OCI-LY7 (cell line): ENCODE measurements around the gene MPP4. TPM values are rescaled to one million over a fixed set of nuclear protein-coding genes. Genes with fewer than 3 reads are reported as not detected.

Experiments used
- BruUV-seq: library from RNA; stranded (reverse); fragments of 400-500 nt; replicated peaks from 2 replicates; lab custom pipeline; 2021; lab: Mats Ljungman, UMichigan
- CTCF ChIA-PET: fragments of 300-600 bp; sonication (Branson Sonifier 250); formaldehyde crosslinking; loops from one replicate; lab custom pipeline; 2022; ENCODE audit warnings: antibody characterized with exemption; ENCODE audit not compliant: unreplicated experiment; lab: Charles Lee
- POLR2A ChIA-PET: fragments of 300-600 bp; sonication (Branson Sonifier 250); formaldehyde crosslinking; loops from one replicate; lab custom pipeline; 2022; ENCODE audit warnings: antibody characterized with exemption; lab: Charles Lee
- DNase-seq: peaks from one replicate; pipeline ENCODE4 v3.0.0-alpha.2; 2015; ENCODE audit warnings: low spot score
- H2AFZ ChIP-seq: fragments of 200-600 bp; sonication (generic), shearing (Covaris generic); 2 replicates; pipeline ENCODE4 v1.6.1; 2014; ENCODE audit warnings: mild to moderate bottlenecking, antibody characterized with exemption, low read length, moderate library complexity
- H3K27ac ChIP-seq: fragments of 200-600 bp; sonication (generic); 2 replicates; pipeline ENCODE4 v1.5.1; 2014; ENCODE audit warnings: mixed run types, low read depth, mild to moderate bottlenecking, moderate library complexity, low read length, inconsistent platforms; ENCODE audit not compliant: poor library complexity, severe bottlenecking
- H3K36me3 ChIP-seq: fragments of 200-600 bp; sonication (generic); 2 replicates; pipeline ENCODE4 v1.6.1; 2014; ENCODE audit warnings: mild to moderate bottlenecking, antibody characterized with exemption, low read length, moderate library complexity, mixed read lengths; ENCODE audit not compliant: insufficient read depth
- H3K4me1 ChIP-seq: fragments of 200-600 bp; sonication (generic); 2 replicates; pipeline ENCODE4 v1.5.1; 2014; ENCODE audit warnings: mild to moderate bottlenecking, low read length; ENCODE audit not compliant: insufficient read depth, poor library complexity, severe bottlenecking
- H3K4me2 ChIP-seq: fragments of 200-600 bp; sonication (generic); 2 replicates; pipeline ENCODE4 v1.6.1; 2014; ENCODE audit warnings: mild to moderate bottlenecking, low read length
- H3K4me3 ChIP-seq: fragments of 200-600 bp; sonication (generic); 2 replicates; pipeline ENCODE4 v1.5.1; 2014; ENCODE audit warnings: mild to moderate bottlenecking, low read depth, low read length; ENCODE audit not compliant: poor library complexity, severe bottlenecking
- H3K79me2 ChIP-seq: fragments of 200-600 bp; sonication (generic); 2 replicates; pipeline ENCODE4 v1.6.1; 2016; ENCODE audit warnings: low read depth, mild to moderate bottlenecking, low read length, moderate library complexity, mixed read lengths; ENCODE audit not compliant: insufficient read depth
- H3K9me2 ChIP-seq: fragments of 200-600 bp; sonication (generic); 2 replicates; pipeline ENCODE4 v1.6.1; 2016; ENCODE audit warnings: mild to moderate bottlenecking, low read length, mixed read lengths; ENCODE audit not compliant: insufficient read depth
- H3K9me3 ChIP-seq: fragments of 200-600 bp; sonication (generic); 2 replicates; pipeline ENCODE4 v1.6.1; 2014; ENCODE audit warnings: mild to moderate bottlenecking, mixed run types, low read length, mixed read lengths
- H4K20me1 ChIP-seq: fragments of 200-600 bp; sonication (generic); 2 replicates; pipeline ENCODE4 v1.6.1; 2014; ENCODE audit warnings: mild to moderate bottlenecking, antibody characterized with exemption, low read length, moderate library complexity, mixed read lengths; ENCODE audit not compliant: insufficient read depth
- EZH2phosphoT487 ChIP-seq: fragments of 200-600 bp; sonication (generic); IDR thresholded peaks from 2 replicates; pipeline ENCODE4 v1.6.1; 2018; ENCODE audit warnings: low read depth, borderline replicate concordance, mild to moderate bottlenecking, mixed run types, antibody characterized with exemption, low read length, moderate library complexity, mixed read lengths
- intact Hi-C: fragments of 100-400 bp; cut with micrococcal nuclease; formaldehyde crosslinking; loops from one replicate; pipeline ENCODE4 v1.10.0; 2022; ENCODE audit not compliant: unreplicated experiment
- total RNA-seq, 2 experiments: library from RNA; depleted of rRNA in 1 of 2; stranded (reverse); fragments of >200 nt in 1 of 2; shearing (Covaris generic) in 1 of 2; gene quantifications; 2 replicates each; pipeline ENCODE4 v1.2.3, GENCODE V29; 2014 to 2022
- TF ChIP-seq, protein P1 (sequence below): fragments of 200-600 bp; sonication (generic); conservative IDR thresholded peaks from 2 replicates; pipeline ENCODE4 v1.5.1; 2014; ENCODE audit warnings: mild to moderate bottlenecking, antibody characterized with exemption, low read length, moderate library complexity, mixed read lengths

The MPP4 gene
- total RNA-seq, 2 experiments from 2014 or later = not detected

DNA sequence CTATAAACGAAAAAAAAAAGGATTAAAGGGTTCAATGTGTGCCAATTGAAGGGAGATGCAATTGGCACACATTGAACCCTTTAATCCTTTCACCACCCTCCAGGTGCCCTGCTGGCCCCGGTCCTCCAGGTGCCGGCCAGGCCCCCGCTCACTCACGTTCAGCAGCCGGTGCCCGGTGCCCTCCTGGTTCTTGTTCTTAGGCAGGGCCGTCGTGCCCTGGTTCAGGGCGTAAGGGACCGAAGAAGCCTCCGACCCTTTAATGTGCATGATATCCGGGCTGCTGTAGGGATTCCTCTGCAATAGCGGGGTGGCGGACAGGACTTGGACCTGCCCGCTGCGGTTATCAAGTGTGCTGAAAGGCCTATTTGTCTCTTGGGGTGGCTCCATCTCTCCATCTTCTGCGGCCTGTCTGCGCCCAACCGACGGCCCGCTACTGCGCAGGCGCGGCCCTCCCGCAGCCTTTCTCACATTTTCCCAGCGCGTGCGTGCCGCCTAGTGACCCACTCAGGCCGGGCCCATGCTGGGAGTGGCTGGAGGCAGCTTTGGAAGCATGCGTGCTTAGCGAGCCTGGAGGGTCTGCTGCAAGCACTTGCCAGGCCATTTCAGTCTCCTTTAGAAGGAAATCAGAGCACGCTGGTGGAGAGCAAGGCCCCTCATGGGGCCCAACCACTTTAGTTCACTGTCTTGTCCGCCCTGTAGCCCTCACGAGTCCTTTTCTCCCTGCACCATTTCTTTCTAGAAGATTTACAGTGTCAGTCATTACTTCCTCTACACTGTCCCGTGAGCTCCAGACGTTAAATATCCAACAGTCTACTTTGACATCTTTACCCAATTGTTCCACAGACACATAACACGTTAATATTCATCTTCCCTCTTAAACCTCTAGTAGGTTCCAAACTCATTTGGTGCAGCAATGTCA is 79.4 kb downstream of the MPP4 start:
- Histone ChIP-seq H4K20me1 (no peaks in the 10 kb centered on the region), H2AFZ (no peak overlapping the region), H3K4me3 (no peak overlapping the region), H3K9me2 (no peaks in the 10 kb centered on the region), H3K9me3 (no peaks in the 10 kb centered on the region), H3K79me2 (no peaks in the 10 kb centered on the region), H3K4me1 (no peaks in the 10 kb centered on the region), H3K36me3 (0 out of 2 replicates have a peak, but pooled peaks cover 4% of the 10 kb centered on the region), H3K4me2 (no peak overlapping the region), H3K27ac (no peak overlapping the region)
- ChIA-PET POLR2A (interaction anchor here (0.6 to 0.7 kb wide), 2 partner anchors 188 to 397 kb away, joined by 3 read pairs; no protein-coding TSS in a partner anchor), CTCF (no interaction called here)
- intact Hi-C loops = no loop called here
- DNase-seq = no peak
- BruUV-seq = no TSS peak
- TF ChIP-seq EZH2phosphoT487 = no peak
- TF ChIP-seq, protein P1, sequence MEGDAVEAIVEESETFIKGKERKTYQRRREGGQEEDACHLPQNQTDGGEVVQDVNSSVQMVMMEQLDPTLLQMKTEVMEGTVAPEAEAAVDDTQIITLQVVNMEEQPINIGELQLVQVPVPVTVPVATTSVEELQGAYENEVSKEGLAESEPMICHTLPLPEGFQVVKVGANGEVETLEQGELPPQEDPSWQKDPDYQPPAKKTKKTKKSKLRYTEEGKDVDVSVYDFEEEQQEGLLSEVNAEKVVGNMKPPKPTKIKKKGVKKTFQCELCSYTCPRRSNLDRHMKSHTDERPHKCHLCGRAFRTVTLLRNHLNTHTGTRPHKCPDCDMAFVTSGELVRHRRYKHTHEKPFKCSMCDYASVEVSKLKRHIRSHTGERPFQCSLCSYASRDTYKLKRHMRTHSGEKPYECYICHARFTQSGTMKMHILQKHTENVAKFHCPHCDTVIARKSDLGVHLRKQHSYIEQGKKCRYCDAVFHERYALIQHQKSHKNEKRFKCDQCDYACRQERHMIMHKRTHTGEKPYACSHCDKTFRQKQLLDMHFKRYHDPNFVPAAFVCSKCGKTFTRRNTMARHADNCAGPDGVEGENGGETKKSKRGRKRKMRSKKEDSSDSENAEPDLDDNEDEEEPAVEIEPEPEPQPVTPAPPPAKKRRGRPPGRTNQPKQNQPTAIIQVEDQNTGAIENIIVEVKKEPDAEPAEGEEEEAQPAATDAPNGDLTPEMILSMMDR = no peak

DNA sequence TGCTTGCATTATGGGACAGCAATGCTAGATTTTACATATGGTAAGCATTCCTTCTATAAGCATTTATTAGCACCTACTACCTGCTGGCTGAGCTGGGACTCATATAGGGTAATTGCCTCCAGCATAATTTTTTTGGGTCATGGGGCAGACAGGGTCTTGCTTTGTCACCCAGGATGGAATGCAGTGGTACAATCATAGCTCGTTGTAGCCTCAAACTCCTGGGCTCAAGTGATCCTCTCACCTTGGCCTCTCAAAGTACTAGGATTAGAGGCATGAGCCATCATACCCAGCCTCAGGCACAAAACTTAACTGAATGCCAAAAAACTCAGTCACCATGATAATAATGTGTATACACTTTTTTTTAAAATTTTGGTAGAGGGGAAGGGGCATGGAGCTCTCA is 90.4 kb downstream of the MPP4 start:
- TF ChIP-seq EZH2phosphoT487 = no peak
- TF ChIP-seq, protein P1 = no peak
- Histone ChIP-seq H3K4me3 (no peak overlapping the region), H3K36me3 (no peaks in the 10 kb centered on the region), H2AFZ (no peak overlapping the region), H3K9me2 (no peaks in the 10 kb centered on the region), H3K27ac (no peak overlapping the region), H3K4me2 (no peak overlapping the region), H3K9me3 (no peaks in the 10 kb centered on the region), H3K4me1 (no peaks in the 10 kb centered on the region), H3K79me2 (no peaks in the 10 kb centered on the region), H4K20me1 (no peaks in the 10 kb centered on the region)
- intact Hi-C loops = no loop called here
- no peak for DNase-seq
- ChIA-PET POLR2A (no interaction called here), CTCF (no interaction called here)
- BruUV-seq = no TSS peak

DNA sequence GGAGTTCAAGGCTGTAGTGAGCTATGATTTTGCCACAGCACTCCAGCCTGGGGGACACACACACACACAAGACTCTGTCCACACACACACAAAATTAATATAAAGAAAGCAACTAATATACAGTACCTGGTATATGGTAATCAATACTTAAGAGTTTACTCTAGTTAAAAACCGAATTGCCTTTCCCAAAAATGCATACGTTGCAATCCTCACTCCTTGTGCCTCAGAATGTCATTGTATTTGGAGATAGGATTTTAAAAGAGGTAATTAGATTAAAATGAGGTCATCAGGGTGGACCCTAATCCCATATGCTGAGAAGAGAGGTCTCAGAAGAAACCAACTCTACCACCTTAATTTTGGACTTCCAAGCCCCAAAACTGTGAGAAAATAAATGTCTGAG is 90.9 kb downstream of the MPP4 start:
- TF ChIP-seq, protein P1 = no peak
- TF ChIP-seq EZH2phosphoT487 = no peak
- Histone ChIP-seq H3K4me2 (no peak overlapping the region), H3K79me2 (no peaks in the 10 kb centered on the region), H3K9me2 (no peaks in the 10 kb centered on the region), H3K4me1 (no peaks in the 10 kb centered on the region), H3K4me3 (no peak overlapping the region), H2AFZ (no peak overlapping the region), H3K36me3 (no peaks in the 10 kb centered on the region), H3K27ac (no peak overlapping the region), H3K9me3 (no peaks in the 10 kb centered on the region), H4K20me1 (no peaks in the 10 kb centered on the region)
- intact Hi-C loops = no loop called here
- CTCF ChIA-PET = no interaction called here
- BruUV-seq = no TSS peak
- POLR2A ChIA-PET = no interaction called here
- DNase-seq = no peak
